Mucosa of gallbladder (tissue), 1 donor: ENCODE data around the gene THRB. TPM values are rescaled to one million over a fixed set of nuclear protein-coding genes. Genes with fewer than 3 reads are reported as not detected.

ENCODE experiments used
- DNase-seq: peaks from one replicate; pipeline ENCODE4 v3.0.0-alpha.2; 2020; ENCODE audit warnings: low spot score
- total RNA-seq: library from RNA; stranded (reverse); gene quantifications from one replicate; pipeline ENCODE4 v1.2.1, GENCODE V29; 2021
- donor health status: DM: no; HTN: no; CAD: no.

THRB gene
- total RNA-seq, 1 donor from 2014 or later, result 7.1 TPM

DNA sequence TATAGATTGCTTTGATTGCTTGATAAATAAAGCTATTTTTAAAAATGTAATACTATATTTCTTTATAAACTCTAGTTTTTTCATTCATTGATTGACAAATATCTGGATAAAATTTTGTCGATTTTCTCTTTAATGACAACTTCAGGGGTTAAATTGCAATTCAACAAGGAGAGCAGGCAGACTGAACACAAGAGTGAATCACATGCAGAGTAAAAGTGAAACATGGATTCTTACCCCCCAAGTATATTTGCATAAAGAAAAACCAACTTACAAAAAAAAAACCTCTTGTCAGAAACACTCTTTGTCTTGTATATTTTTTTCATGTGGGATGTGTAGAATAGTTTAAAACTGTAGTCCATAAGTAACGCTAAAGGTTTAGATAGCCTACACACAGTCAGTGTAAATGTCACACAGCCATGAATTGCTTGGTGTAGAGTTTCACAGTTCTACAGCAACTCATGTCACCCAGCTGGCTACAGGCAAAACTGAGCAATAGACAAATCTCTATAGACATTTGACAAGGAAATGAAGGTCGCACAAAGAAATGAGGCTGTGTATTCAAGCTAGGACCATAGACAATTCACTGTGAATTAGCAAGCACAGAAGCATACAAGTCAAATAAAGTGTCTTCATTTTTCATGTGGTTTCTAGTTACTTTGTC, 141.6 kb downstream of the THRB start:
- no peak for DNase-seq

DNA sequence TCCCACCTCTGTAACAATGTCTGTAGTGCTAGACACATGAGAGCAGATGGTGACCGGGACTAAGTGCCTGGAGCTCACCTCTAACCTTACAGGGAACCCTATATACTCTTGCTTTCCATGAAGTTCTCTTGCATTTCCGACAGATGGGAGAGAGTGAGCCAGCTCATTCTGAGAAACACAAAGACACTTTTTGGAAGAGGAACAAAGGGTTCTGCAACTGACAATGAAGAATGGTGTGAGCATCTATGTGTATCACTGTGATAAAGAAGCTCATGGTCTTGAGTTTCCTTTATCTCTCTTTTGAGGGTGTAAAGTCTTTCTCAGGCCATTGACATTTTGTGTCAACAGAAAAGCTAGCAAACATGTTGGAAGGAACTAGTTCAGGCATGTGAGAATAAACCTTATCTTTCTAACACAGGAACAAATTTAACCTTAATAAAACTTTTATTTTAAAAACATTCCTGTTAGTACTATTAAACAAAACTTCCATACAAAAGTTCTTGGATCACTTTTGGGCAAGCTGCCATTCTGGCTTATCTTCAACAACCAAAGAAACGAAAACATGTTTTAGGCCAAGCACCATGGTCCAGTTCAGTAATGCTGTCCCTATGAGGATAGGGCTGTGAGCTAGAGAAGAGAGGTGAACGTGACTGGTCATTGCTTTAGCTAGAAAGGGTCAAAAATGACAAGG, 142.7 kb downstream of the THRB start:
- DNase-seq, result peak; percentile 46

DNA sequence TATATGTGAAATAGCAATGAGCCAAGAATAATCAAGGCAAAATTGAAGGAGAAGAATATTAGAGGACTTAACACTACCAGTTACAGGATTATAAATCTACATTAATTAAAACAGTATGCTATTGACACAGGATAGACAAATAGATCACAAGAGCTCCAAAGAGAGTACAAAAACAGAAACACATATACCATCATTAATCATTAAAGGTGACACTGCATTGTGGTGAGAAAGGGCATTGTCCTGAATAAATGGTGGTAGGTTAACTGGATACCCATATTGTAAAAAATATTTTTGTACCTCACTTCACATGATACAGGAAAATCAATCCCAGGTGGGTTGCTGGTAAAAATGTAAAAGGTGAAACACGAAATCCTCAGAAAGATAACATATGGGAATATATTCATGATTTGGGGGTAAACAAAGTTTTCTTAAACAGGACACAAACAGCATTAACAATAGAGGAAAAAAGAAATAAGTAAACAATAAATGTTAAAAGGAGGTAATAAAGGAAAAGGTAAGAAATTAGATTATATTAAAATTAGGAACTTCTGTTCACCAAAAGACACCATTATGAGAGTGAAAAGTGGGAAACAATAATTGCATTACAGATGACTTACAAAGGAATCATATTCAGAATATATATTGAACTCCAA, 145.2 kb downstream of the THRB start:
- no peak for DNase-seq

DNA sequence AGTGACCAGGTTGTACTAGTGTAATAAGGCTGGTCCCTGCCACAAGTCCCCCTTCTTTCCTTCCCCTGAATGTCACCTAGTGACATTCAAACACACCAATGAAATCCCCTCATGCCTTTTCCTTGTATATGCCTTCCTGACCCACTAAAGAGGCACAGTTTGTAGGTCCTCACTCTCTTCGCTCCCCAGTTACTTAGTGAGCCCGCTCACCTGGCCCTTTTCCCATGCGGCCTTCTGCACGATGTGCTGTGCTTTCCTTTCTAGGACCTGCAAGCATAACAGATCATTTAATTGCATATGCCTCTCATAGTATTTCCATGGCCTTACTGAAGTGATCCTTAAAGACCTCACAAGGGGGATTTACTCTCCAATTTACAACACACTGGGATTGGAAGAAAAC, 146.3 kb downstream of the THRB start:
- no peak for DNase-seq

DNA sequence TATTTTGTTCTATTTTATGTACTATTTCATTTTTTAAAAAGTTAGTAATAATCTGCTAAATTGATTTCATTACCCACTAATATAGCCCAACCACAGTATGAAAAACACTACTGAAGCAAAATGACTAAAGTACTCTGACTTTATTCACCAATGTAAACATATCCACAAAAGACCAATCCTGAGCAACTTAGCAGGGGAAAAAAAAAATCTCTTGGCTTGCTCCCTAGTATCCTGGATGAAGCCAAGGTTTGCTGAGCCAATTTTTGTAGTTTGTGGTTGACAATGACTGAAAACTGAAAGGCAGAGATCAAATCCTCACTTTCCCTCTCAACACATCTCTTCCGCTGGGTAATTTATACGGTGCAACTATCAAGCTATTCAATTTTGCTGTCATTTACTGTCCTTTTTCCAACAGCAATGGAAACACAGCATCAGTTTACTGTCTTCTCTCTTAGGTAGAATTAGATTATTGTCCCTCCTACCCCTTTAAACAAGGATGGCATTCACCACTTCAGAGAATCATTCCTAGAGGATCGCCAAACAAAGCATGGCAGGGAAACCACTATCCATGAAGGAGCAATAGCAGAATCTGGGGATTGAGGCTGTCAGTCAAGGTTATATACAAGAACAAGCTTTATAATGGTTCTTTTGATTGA, 149.7 kb downstream of the THRB start:
- no peak for DNase-seq

DNA sequence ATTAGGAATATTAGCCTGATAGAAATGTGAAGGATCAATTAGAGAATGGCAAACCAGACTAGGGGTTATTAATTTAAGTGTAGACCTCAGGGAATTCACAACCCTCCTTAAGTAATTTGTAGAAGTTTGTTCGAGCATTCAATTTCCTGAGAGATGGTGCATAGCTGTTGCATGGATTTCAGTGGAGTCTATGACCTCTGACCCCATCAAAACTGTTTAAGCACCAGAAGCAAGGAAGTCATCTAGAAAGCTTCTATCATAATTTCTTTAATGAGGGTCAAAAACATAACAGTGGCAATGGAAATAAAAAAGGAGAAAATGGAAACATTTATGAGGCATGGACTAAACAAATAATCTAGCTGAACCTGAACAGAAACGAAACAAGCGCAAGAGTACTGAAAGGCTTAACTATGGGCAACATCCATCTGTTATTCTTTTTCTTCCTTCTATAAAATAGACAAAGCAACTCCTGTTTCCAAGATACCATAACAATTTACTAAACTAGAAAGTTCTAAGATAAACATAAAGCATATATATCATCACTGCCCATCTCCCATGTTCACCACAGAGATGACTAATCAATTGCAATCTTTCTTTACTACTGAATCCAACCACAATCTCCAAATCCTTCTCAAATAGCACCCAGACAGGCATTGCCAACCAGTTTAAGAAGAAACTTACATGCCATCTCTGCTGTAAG, 151.4 kb downstream of the THRB start:
- DNase-seq, result no peak

DNA sequence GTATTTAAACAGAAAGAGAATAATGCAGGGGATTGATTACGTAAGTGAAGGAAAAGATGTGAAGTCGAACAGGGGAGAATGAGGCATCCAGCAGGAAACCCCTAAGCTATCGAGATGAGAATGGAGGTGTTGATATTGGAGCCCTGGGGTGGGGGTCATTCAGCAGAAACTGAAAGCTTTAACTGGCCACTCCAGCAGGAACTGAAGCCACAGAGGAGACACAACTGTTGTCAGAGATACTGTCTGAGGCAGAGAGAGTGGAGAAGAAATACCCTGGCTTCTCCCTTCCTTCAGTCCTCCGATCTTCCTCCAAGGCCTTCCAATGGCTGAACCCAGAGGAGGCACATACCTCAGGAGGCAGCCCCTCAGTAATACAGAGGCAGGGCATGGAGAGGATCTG, 152.4 kb downstream of the THRB start:
- no peak for DNase-seq

DNA sequence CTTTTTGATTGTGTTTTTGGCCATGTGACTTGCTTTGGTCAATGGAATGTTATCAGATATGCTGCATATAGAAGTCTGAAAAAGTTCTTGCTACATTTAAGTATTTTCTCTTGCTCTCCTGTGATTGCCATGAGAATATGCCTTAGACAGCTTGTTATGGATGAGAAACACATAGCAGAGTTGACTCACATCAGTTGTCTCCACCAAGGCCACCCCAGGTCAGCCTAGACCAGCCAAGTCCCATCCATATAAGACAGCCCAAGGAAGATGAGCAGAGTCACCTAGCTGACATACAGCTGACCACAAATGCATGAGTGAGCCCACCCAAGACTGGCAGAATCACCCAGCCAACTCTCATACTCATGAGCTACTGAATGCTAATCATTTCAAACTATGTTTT, 153.0 kb downstream of the THRB start:
- no peak for DNase-seq

DNA sequence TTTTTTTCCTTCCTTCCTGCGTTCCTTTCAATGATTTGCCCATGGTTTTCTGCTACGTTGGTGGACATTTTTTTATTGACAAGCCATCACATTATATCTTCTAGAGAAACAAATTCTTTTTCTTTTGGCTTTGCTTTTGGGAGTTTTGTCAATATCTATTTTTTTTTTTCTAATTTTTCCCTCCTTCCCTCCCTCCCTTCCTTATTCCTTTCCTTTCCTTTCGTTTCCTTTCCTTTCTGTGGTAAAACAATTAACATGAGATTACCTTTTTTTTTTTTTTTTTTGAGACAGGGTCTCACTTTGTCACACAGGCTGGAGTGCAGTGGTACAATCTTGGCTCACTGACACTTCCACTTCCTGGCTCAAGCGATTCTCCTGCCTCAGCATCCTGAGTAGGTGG, 153.7 kb downstream of the THRB start:
- DNase-seq, result no peak

DNA sequence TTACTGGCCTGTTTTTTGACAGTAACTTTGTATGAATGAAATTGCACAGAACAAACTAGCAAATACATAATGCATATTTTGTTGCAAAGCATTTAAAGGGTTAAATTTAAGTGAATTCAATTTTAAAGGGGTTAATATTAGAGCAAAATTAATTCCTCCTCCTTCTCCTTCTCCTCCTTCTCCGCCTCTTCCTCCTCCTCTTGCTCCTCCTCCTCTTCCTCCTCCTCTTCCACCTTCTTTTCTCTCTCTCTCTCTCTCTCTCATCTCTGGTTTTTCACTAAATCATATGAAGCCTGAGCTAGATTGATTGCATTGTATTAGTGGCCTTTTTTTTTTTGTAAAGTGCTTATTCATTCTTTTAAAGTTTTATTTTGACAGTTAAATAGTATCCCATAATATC, 154.5 kb downstream of the THRB start:
- DNase-seq, result no peak

DNA sequence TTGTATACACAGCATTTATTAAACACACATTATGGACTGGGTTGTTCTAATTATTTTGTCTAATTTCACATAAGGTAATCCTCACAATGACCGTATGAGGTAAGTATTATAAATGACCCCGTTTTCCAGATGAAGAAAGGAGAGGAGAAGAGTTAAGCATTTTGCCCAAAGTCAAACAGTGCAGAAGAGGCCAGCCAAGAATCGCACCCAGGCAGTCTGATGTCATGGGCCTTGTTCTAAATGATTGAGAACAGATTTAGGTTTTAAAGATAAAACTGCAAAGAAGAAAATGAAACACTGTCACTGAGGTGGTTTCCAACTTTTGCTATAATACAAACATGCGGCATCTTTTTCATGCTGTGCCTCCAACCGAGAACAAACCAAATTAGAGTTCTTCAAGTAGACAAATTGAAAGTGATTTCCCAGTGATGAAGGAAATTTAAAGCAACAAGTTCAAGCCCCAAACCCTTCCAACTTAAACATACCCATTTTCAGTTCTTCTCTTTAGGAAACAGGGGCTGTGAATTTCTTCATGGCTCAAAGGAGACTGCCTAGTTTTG, 155.3 kb downstream of the THRB start:
- DNase-seq, result no peak

DNA sequence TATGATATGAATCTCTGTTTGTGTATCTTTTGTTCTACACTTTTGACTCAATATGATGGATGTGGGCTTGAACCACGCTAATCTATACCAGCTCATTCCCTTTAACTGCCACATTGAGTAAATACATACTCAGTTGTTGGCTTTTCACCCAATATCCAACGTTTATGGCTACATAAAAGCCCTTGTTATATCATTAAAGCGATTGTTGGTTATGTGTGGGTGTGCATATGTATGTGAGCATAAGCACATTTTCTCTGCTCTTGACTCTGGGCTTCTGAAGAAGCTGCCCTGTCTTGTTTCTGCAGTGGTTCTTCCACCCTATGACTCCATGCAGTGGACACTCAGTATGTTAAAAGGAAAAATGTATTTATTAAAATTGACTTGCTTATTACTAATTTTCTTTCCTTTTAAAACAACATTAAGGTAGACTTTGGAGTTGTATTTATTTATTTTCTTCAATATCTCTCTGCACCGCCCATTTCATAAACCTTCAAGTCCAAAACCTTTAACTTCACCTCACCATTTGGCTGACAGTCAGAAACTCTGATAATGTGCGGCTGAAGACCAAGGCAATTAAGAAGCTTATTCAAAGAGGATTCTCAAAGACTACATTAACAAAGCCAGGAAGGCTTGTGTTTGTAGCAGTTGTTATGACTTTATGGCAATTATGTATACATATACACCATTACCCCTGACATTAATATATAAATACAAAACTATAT, 156.1 kb downstream of the THRB start:
- no peak for DNase-seq

DNA sequence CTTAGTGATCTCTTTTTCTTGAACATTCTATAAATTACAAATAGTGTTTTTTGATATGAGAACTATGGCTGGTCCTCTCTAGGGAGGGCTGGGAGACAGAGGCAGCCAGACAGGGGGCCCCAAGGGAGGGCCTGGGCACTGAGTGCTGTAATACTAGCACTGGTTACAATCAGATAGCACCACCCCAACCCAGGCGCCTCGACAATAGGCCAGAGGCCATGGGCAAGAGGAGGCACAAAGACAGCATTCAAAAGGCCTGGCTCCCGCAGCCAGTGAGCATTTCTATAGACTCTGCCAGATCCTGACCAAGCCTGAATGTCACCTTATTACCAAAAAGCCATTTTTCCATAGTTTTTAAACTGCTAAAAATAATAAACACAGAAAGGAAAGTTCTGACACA, 158.5 kb downstream of the THRB start:
- no peak for DNase-seq

DNA sequence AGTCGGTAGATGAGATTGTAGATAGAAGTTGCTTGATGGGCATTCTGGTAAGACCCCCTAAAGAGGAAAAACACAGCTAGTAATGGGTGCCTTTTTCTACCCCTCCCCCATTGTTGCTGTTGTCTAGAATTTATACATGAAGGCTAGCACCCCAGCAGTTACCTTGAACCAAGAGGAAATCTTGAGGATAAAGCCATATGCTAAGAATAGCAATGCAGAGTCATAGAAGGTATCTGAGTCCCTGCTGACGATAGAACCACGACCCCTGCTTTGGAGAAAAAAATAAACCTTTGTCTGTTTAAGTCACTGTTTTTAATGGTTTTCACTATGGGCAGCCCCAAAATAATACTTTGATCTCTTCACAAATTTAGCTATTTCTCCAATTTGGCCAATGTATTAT, 162.6 kb downstream of the THRB start:
- no peak for DNase-seq

DNA sequence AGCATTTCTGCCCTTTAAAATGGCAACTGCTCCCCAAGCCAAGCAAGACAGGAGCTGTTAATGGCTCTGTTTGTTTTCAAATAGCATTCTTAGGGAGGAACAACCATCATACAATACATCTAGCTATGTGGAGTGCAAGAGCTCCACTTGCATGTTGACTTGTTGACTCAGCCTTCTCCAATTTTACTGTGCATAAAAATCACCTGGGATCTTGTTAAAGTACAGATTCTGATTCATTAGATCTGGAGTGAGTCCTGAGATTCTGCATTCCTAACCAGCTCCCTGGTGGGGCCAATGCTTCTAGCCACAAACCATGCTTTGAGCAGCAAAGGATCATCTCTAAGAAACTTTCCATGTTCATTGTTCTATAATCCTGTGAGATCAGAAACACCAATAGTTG, 171.4 kb downstream of the THRB start:
- DNase-seq, result no peak

DNA sequence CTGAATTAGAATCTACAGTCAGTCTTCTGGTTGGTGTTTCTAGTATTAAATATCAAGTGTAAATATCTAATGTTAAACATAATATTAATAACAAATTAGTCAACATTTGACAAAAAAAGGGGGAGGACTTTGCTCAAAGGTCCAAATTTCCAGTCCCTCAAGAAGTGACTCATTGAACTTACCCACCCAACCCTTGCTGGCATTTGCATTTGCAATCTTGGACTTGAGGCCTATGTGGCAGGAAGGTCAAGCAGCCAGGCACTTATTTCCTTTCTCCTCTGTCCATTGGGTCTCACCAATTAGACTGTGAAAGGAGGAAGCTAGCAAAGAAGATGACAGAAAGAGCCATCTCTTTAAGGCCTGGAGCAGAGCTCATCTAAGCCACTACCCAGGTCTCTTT, 174.0 kb downstream of the THRB start:
- DNase-seq, result no peak

DNA sequence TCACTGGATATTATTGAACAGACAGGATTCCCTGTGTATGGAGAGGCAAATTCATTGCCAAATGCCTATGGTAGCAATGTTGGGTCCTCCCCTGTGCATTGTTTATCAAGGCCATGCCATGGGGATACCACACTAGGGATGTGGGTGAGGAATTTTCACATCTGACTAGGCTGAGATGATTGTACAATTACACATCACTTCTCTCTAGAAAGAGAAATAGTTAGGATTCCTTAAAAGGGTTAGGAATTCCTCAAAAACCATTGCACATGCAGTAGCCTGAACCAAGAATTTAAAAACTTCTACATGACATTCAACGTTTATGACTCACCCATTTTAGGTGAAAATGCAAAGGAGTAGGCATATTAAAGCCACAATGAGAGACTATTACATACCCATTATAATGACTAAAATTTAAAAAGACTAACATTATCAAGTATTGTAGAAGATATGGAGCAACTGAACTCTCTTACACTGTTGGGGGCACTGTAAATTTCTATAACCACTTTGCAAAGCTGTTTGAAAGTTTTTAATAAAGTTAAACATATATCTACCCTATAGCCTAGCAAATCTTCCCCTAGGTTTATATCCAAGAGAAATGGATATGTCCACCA, 175.9 kb downstream of the THRB start:
- no peak for DNase-seq

DNA sequence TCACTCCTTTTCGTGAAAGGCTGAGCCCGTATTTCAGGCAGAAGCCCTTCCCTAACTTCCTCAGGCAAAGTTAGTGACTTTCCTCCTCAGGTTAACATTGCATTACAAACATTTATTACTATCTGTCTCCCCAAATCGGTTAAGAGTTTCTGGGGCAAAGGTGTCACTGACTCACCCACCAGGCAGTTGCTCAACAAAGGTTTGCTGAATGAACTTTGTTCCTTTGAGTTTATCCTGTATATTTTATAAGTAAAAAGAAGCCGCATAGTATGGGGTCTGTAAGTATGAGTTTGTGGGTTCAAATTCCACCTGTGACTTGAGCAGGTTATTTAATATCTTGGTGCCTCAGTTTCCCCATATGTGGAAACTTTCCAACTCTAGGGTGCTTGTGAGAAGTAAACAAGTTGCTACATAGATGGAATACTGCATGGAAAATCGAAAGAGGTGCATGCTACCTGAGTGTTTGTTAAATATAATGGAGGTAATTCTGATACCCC, 177.7 kb downstream of the THRB start:
- DNase-seq, result peak; percentile 41

DNA sequence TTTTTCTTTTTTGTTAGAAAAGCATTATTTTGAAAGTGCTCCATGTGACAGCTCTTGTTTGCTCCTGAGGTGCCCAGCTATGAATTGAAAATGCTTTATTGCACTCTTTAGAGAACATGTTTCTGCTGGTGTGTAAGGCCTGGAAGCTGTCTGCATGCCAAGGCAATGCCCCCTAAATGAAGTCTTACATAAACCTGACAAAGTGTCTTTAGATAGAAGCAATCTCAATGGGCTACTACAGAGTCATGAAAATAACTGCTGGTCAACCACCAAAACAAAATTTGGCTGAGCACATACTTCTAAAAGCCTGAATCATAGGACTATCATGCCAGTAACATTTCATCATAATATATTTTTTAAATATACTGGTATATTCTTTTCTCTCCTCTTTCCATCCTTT, 178.7 kb downstream of the THRB start:
- no peak for DNase-seq

DNA sequence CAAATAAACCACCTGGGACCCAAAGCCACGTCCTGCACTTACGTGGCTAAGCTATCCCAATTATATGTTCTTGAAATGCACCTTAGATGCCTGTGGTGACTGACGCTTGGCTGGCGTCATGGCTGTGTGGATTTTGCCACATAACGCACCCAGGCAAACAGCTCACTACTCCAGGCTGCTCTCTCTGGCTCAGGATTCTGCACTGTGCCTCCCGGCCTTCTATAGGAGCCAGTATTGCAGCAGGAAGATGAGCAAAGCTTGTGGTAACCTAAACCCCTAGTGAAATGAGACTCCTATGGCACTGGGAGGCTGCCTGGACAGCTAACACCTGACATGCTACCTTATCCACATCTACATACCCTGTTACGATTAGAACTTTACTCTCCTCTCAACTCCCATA, 179.3 kb downstream of the THRB start:
- DNase-seq, result no peak

DNA sequence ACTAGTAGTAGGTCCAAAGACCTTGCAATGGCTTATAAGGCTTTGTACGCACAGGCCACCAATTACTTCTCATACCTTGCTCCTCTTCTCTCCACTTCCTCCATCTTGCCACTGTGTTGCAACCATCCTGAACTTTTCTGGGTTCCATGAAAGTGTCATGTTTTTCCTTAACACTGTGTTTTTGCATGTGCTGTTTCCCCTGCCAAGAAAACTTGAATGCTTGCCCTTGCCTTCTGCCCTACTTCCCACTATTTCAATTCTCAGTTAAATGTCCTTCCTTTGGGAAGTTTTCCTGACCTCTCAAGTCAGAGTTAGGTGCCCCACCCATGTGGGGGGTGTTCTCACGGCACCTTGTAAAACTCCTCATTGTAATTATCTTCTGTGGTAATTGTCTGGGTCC, 182.8 kb downstream of the THRB start:
- DNase-seq, result no peak
